ENCODE results near the gene GAB3. TPM values are rescaled to one million over a fixed set of nuclear protein-coding genes. Genes with fewer than 3 reads are reported as not detected.

Gene GAB3
- total and polyA plus RNA-seq, 9 of the 15 experiments (the other 6 are each of a cell fraction or from before 2014, with no cell fraction given): 16.1 to 31.4 (median 20.2) TPM

- no peak for TF ChIP-seq TSHZ1 (CRISPR knock-in tag; IDR thresholded peaks at IDR 0.05)
- TF ChIP-seq KLF10 (CRISPR knock-in tag; IDR thresholded peaks at IDR 0.05): no peak
- no peak for TF ChIP-seq TCF15 (CRISPR knock-in tag; IDR thresholded peaks at IDR 0.05)
- no peak for TF ChIP-seq ZNF436 (CRISPR knock-in tag; IDR thresholded peaks at IDR 0.05)
- no peak for TF ChIP-seq PHTF2 (CRISPR knock-in tag; IDR thresholded peaks at IDR 0.05)
- TF ChIP-seq TBP (optimal IDR thresholded peaks at IDR 0.05; ENCODE audit: low read depth, low read length): peak; percentile 32
- TF ChIP-seq ARNT (IDR thresholded peaks at IDR 0.05): 0 out of 4 replicates have a peak, but pooled peaks of 1 of the 2 experiments have one; percentile 33
- no peak for TF ChIP-seq ZFP30 (CRISPR knock-in tag; IDR thresholded peaks at IDR 0.05; ENCODE audit: borderline replicate concordance)
- TF ChIP-seq CREB5 (CRISPR knock-in tag; IDR thresholded peaks at IDR 0.05): no peak
- TF ChIP-seq NR2C1 (IDR thresholded peaks at IDR 0.05): 0 out of 2 replicates have a peak, but pooled peaks have one; percentile 10
- TF ChIP-seq NR2C1 (tag; IDR thresholded peaks at IDR 0.05): no peak
- no peak; the same call in 1 of the 2 replicates for TF ChIP-seq SMAD3 (CRISPR knock-in tag; conservative IDR thresholded peaks at IDR 0.05)
- TF ChIP-seq SRSF3 (IDR thresholded peaks at IDR 0.05; ENCODE audit: insufficient read depth, low read length): no peak
- 0 out of 2 replicates have a peak, but pooled peaks have one; percentile 25 for TF ChIP-seq DEAF1 (CRISPR knock-in tag; IDR thresholded peaks at IDR 0.05)
- TF ChIP-seq HMG20B (CRISPR knock-in tag; IDR thresholded peaks at IDR 0.05): no peak
- no peak for TF ChIP-seq ERF (CRISPR knock-in tag; IDR thresholded peaks at IDR 0.05)
- no peak for TF ChIP-seq ZNF121 (CRISPR knock-in tag; conservative IDR thresholded peaks at IDR 0.05)
- no peak for TF ChIP-seq NCOA1 (IDR thresholded peaks at IDR 0.05; ENCODE audit: low read depth)
Measured at GRCh38 chrX:154717824-154718223, 33.1 kb downstream of the GAB3 start (continued).

Data from K562 (cell line).